ENCODE measurements around the gene F8.

- TF ChIP-seq POLR2AphosphoS5 (IDR thresholded peaks at IDR 0.05; ENCODE audit: low read depth, low read length) (no peak), FOXP2 (optimal IDR thresholded peaks at IDR 0.05; ENCODE audit: borderline replicate concordance, extremely low read depth, extremely low read length, insufficient read depth) (no peak), TAF1 (IDR thresholded peaks at IDR 0.05; ENCODE audit: borderline replicate concordance, insufficient read depth, low read length) (no peak)
Observed at GRCh38 chrX:154961947-154962346, 60.6 kb downstream of the F8 start.
